SK-N-SH treated with all-trans-retinoic acid at 6 μM for 48 hours (cell line): ENCODE measurements around the gene ALDH18A1.

ENCODE experiments used
- ARNTL ChIP-seq: fragments of 450-650 bp; formaldehyde crosslinking; IDR thresholded peaks from 2 replicates; pipeline ENCODE4 v1.5.0; 2020; ENCODE audit warnings: low read depth, mild to moderate bottlenecking, moderate library complexity, borderline replicate concordance
- GLIS3 ChIP-seq: fragments of 250-450 bp; sonication (Bioruptor Pico); IDR thresholded peaks from 2 replicates; pipeline ENCODE4 v1.5.0; 2020; ENCODE audit warnings: mild to moderate bottlenecking, moderate library complexity
- RARB ChIP-seq: fragments of 250-450 bp; sonication (Bioruptor Pico); IDR thresholded peaks from 2 replicates; pipeline ENCODE4 v1.8.0; 2021; ENCODE audit warnings: mild to moderate bottlenecking, moderate library complexity
- SNAI2 ChIP-seq: fragments of 250-450 bp; sonication (Bioruptor Pico); IDR thresholded peaks from 2 replicates; pipeline ENCODE4 v1.5.0; 2020; ENCODE audit warnings: mild to moderate bottlenecking, moderate library complexity
- ZFP3 ChIP-seq: fragments of 250-450 bp; sonication (Bioruptor Pico); IDR thresholded peaks from 2 replicates; pipeline ENCODE4 v1.5.0; 2020; ENCODE audit warnings: mild to moderate bottlenecking, moderate library complexity
- TF ChIP-seq, protein P1 (sequence below): fragments of 250-450 bp; sonication (Bioruptor Pico); IDR thresholded peaks from 2 replicates; pipeline ENCODE4 v1.8.0; 2020; ENCODE audit warnings: mild to moderate bottlenecking, moderate library complexity, borderline replicate concordance

DNA sequence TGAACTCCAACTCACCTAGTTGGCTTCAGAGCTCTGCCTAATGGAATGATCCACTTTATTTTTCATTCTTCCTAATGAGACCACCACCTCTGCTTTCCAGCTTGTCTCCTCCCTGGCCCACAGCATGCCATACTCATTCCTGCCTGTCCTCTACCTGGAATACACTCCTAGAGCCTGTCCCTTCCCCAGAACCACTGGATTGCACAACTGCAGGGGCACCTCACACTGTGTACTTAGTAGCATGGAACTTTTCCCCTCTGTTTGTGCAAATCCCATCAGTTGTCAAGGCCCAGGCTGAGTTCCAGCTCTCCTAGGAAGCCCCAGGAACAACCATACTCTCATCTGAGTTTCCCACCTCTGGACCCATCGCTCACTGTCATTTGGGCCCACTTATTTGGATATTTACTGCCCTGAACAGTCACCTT lies 15.6 kb downstream of the ALDH18A1 start:
- TF ChIP-seq RARB (no peak), ARNTL (no peak), ZFP3 (CRISPR knock-in tag) (no peak), SNAI2 (CRISPR knock-in tag) (no peak), GLIS3 (CRISPR knock-in tag) (no peak)
- TF ChIP-seq, protein P1, sequence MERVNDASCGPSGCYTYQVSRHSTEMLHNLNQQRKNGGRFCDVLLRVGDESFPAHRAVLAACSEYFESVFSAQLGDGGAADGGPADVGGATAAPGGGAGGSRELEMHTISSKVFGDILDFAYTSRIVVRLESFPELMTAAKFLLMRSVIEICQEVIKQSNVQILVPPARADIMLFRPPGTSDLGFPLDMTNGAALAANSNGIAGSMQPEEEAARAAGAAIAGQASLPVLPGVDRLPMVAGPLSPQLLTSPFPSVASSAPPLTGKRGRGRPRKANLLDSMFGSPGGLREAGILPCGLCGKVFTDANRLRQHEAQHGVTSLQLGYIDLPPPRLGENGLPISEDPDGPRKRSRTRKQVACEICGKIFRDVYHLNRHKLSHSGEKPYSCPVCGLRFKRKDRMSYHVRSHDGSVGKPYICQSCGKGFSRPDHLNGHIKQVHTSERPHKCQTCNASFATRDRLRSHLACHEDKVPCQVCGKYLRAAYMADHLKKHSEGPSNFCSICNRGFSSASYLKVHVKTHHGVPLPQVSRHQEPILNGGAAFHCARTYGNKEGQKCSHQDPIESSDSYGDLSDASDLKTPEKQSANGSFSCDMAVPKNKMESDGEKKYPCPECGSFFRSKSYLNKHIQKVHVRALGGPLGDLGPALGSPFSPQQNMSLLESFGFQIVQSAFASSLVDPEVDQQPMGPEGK (CRISPR knock-in tag): no peak
